KOPT-K1 (cell line): ENCODE data around the gene RCN2.
"Not testable (repeated sequence)": the region's sequence is repeated elsewhere in the genome, so short reads cannot be mapped to it uniquely, and the experiment has no call there.

Source experiments
- H3K27ac ChIP-seq: fragments of 200-600 bp; sonication (generic); 2 replicates; pipeline ENCODE4 v1.5.1; 2016; ENCODE audit warnings: antibody characterized with exemption, mild to moderate bottlenecking, low read depth, low read length; ENCODE audit not compliant: poor library complexity, severe bottlenecking
- H3K36me3 ChIP-seq: fragments of 200-600 bp; sonication (generic); 2 replicates; pipeline ENCODE4 v1.5.1; 2017; ENCODE audit warnings: antibody characterized with exemption, mild to moderate bottlenecking, low read length, moderate library complexity; ENCODE audit not compliant: insufficient read depth
- H3K9me3 ChIP-seq: fragments of 200-600 bp; sonication (generic); 2 replicates; pipeline ENCODE4 v1.5.1; 2017; ENCODE audit warnings: antibody characterized with exemption, low read length, mild to moderate bottlenecking; ENCODE audit not compliant: insufficient read depth, poor library complexity, severe bottlenecking

The RCN2 gene

GRCh38 chr15:76931397-76932134 lies at the start of gene RCN2:
TSS of gene RCN2 (plus strand) at chr15:76931749. CDS start at chr15:76931842, 93 bp downstream.
- Histone ChIP-seq H3K36me3 (peaks cover 34% of the 10 kb centered on the region), H3K9me3 (no peaks in the 10 kb centered on the region), H3K27ac (peak within 1 kb of the TSS; percentile 64)

DNA sequence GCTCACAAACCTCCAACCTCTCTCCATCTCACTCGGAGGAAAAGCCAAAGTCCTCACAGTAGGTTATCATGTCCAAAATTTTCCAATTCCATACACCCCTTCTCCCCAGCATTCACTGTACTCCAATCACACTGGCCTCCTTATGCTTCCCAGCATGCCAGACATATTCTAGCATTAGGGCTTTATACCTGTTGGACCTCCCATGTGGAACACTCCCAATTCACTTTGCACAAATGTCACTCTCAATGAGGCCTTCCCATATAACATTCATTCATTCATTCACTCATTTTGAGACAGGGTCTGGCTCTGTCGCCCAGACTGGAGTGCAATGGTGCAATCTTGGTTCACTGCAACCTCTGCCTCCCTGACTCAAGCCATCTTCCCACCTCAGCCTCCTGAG lies 46.3 kb upstream of the RCN2 start:
- no peaks in the 10 kb centered on the region for H3K9me3 ChIP-seq
- H3K27ac ChIP-seq = no peak overlapping the region
- H3K36me3 ChIP-seq = peaks cover 31% of the 10 kb centered on the region

DNA sequence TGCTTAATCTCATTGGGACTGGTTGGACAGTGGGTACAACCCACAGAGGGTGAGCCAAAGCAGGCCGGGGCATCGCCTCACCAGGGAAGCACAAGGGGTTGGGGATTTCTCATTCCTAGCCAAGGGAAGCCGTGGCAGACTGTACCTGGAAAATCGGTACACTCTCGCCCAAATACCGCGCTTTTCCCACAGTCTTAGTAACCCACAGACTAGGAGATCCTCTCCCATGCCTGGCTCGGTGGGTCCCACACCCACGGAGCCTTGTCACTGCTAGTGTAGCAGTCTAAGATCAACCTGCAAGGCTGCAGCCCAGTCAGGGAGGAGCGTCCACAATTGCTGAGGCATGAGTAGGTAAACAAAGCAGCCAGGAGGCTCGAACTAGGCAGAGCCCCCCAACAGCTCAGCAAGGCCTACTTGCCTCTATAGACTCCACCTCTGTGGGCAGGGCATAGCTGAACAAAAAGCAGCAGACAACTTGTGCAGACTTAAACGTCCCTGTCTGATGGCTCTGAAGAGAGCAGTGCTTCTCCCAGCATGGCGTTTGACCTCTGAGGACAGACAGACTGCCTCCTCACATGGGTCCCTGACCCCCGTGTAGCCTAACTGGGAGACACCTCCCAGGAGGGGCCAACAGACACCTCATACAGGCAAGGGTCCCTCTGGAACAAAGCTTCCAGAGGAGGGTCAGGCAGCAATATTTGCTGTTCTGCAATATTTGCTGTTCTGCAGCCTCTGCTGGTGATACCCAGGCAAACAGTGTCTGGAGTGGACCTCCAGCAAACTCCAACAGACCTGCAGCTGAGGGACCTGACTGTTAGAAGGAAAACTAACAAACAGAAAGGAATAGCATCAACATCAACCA lies 44.0 kb upstream of the RCN2 start:
- H3K27ac ChIP-seq, H3K9me3 ChIP-seq: not testable (repeated sequence)
- H3K36me3 ChIP-seq = peaks cover 10% of the 10 kb centered on the region

- not testable (repeated sequence) for H3K36me3 ChIP-seq, H3K27ac ChIP-seq, H3K9me3 ChIP-seq
These were observed 38.7 kb upstream of the RCN2 start for GRCh38 chr15:76892836-76893235.

- H3K36me3 ChIP-seq = peaks cover 4% of the 10 kb centered on the region; the same call in 1 of the 2 replicates
- H3K9me3 ChIP-seq = peaks cover 9% of the 10 kb centered on the region
- no peak overlapping the region for H3K27ac ChIP-seq
These were observed 37.4 kb upstream of the RCN2 start for GRCh38 chr15:76894174-76894573.

- no peak overlapping the region for H3K27ac ChIP-seq
- peaks cover 4% of the 10 kb centered on the region; the same call in 1 of the 2 replicates for H3K36me3 ChIP-seq
- no peaks in the 10 kb centered on the region for H3K9me3 ChIP-seq
These were observed 33.4 kb upstream of the RCN2 start for GRCh38 chr15:76898102-76898501.

DNA sequence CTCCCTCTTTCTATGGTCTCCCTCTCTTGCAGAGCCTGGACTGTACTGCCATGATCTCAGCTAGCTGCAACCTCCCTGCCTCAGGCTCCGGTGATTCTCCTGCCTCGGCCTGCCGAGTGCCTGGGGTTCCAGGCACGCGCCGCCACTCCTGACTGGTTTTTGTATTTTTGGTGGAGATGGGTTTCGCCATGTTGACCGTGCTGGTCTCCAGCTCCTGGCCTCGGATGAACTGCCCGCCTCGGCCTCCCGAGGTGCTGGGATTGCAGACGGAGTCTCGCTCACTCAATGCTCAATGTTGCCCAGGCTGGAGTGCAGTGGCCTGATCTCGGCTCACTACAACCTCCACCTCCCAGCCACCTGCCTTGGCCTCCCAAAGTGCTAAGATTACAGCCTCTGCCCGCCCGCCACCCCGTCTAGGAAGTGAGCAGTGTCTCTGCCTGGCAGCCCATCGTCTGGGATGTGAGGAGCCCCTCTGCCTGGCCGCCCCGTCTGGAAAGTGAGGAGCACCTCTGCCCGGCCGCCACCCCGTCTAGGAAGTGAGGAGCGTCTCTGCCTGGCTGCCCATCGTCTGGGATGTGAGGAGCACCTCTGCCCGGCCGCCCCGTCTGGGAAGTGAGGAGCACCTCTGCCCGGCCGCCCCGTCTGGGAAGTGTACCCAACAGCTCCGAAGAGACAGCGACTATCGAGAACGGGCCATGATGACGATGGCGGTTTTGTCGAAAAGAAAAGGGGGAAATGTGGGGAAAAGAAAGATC lies 32.2 kb upstream of the RCN2 start:
- H3K9me3 ChIP-seq, H3K36me3 ChIP-seq, H3K27ac ChIP-seq: not testable (repeated sequence)

- H3K36me3 ChIP-seq, H3K27ac ChIP-seq, H3K9me3 ChIP-seq: not testable (repeated sequence)
These were observed 31.6 kb upstream of the RCN2 start for GRCh38 chr15:76899931-76900310.

GRCh38 chr15:76901965-76902364 lies 29.6 kb upstream of the RCN2 start:
- no peaks in the 10 kb centered on the region for H3K36me3 ChIP-seq
- H3K27ac ChIP-seq = no peak overlapping the region
- no peaks in the 10 kb centered on the region for H3K9me3 ChIP-seq

- peak overlapping the region; percentile 83 for H3K27ac ChIP-seq
- no peaks in the 10 kb centered on the region for H3K9me3 ChIP-seq
- H3K36me3 ChIP-seq = no peaks in the 10 kb centered on the region
These were observed 28.3 kb upstream of the RCN2 start for GRCh38 chr15:76903251-76903681.

- no peaks in the 10 kb centered on the region for H3K36me3 ChIP-seq
- peak overlapping the region; percentile 83 for H3K27ac ChIP-seq
- H3K9me3 ChIP-seq = no peaks in the 10 kb centered on the region
These were observed 27.0 kb upstream of the RCN2 start for GRCh38 chr15:76904461-76905012.

DNA sequence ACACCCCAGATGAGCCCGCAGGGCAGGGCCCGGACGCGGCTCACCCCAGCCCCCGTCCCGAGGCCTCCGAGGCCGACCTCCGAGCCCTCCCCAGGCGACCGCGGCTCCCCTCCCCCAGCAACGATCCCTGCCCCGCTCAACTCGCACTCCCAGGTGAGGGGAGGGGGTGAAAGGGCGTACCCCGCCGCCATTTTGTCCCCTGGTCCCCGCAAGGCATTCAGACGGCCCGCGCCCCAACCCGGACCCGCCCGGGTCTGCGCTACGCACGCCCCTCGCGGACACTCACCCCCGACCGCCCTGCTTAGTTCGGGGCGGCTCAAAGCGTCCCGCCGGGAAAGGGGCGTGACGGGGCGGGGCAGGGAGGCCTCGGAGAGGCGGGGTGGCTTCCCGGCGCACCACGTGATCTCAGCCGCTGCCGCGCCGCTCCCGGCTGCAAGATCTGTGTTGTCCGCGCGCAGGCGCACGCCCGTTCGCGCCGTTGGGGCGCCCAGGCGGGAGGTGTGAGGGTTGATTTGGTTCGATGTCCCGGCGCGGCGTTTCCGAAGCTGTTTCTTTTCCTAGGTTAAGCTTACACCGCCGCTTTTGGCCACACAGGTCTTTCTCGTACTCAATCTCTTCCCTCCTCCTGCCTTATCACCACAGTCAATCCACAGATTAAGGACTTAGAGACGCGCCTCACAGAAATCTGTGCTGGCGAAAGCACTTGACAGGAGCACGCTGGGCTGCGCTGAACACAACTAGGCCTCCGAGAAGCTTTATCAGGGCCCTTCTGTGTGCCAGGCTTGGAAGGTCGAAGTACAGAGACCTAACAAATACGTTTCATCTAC lies 26.3 kb upstream of the RCN2 start, which contains the start of gene SCAPER:
TSS of gene SCAPER (minus strand) at position 328 of the 827 bp plus-strand sequence. CDS start 21,523 bp downstream, outside the sequence.
- H3K36me3 ChIP-seq = no peaks in the 10 kb centered on the region
- H3K9me3 ChIP-seq = no peaks in the 10 kb centered on the region
- H3K27ac ChIP-seq = peak within 1 kb of the TSS; percentile 83

GRCh38 chr15:76905855-76906254 lies 25.7 kb upstream of the RCN2 start:
- Histone ChIP-seq H3K9me3 (no peaks in the 10 kb centered on the region), H3K36me3 (no peaks in the 10 kb centered on the region), H3K27ac (peak overlapping the region; percentile 83)

GRCh38 chr15:76912430-76912829 lies 19.1 kb upstream of the RCN2 start:
- no peaks in the 10 kb centered on the region for H3K36me3 ChIP-seq
- H3K9me3 ChIP-seq = no peaks in the 10 kb centered on the region
- no peak overlapping the region for H3K27ac ChIP-seq
